Astrocyte (in vitro differentiated cells and primary cell): ENCODE data around the gene ENOX2. TPM values are rescaled to one million over a fixed set of nuclear protein-coding genes. Genes with fewer than 3 reads are reported as not detected.

Experiments
- DNase-seq: peaks from one replicate; pipeline ENCODE4 v3.0.0-alpha.2; 2010; ENCODE audit warnings: low read depth
- FAIRE-seq: peaks from 2 replicates; lab custom pipeline; 2011; peaks lifted over from hg19 to GRCh38; lab: Jason Lieb, UNC
- H2AFZ ChIP-seq: 2 replicates; pipeline ENCODE4 v1.6.0; 2012; ENCODE audit warnings: low read depth, low read length, inconsistent platforms
- H3K27ac ChIP-seq: 2 replicates; pipeline ENCODE4 v1.5.1; 2011; ENCODE audit warnings: low read depth, low read length, inconsistent platforms
- H3K27me3 ChIP-seq: 2 replicates; pipeline ENCODE4 v1.6.0; 2011; ENCODE audit warnings: low read length, inconsistent platforms; ENCODE audit not compliant: insufficient read depth
- H3K36me3 ChIP-seq: 2 replicates; pipeline ENCODE4 v1.5.1; 2011; ENCODE audit warnings: low read length, inconsistent platforms; ENCODE audit not compliant: insufficient read depth
- H3K4me1 ChIP-seq: 2 replicates; pipeline ENCODE4 v1.5.1; 2011; ENCODE audit warnings: low read length, inconsistent platforms; ENCODE audit not compliant: insufficient read depth
- H3K4me2 ChIP-seq: 2 replicates; pipeline ENCODE4 v1.6.0; 2012; ENCODE audit warnings: low read length, inconsistent platforms
- H3K4me3 ChIP-seq: 2 replicates; pipeline ENCODE4 v1.5.1; 2011; ENCODE audit warnings: low read depth, mild to moderate bottlenecking, low read length, inconsistent platforms; ENCODE audit not compliant: insufficient read depth
- H3K79me2 ChIP-seq: 2 replicates; pipeline ENCODE4 v1.6.0; 2012; ENCODE audit warnings: mild to moderate bottlenecking, low read length, inconsistent platforms; ENCODE audit not compliant: insufficient read depth
- H3K9ac ChIP-seq: 2 replicates; pipeline ENCODE4 v1.6.0; 2012; ENCODE audit warnings: mild to moderate bottlenecking, low read length, inconsistent platforms
- H3K9me3 ChIP-seq: 2 replicates; pipeline ENCODE4 v1.5.1; 2012; ENCODE audit warnings: low read depth, mild to moderate bottlenecking, low read length, inconsistent platforms; ENCODE audit not compliant: insufficient read depth
- H4K20me1 ChIP-seq: 2 replicates; pipeline ENCODE4 v1.6.0; 2012; ENCODE audit warnings: low read length, inconsistent platforms; ENCODE audit not compliant: insufficient read depth
- H3K27ac Mint-ChIP-seq: one replicate; pipeline ENCODE4 v1.8.0; 2021; ENCODE audit warnings: mild to moderate bottlenecking, mixed read lengths; ENCODE audit not compliant: unreplicated experiment
- H3K27me3 Mint-ChIP-seq: one replicate; pipeline ENCODE4 v1.8.0; 2021; ENCODE audit warnings: low read depth, mixed read lengths; ENCODE audit not compliant: unreplicated experiment
- H3K36me3 Mint-ChIP-seq: one replicate; pipeline ENCODE4 v1.8.0; 2021; ENCODE audit warnings: low read depth, mixed read lengths; ENCODE audit not compliant: unreplicated experiment
- H3K4me1 Mint-ChIP-seq: one replicate; pipeline ENCODE4 v1.8.0; 2021; ENCODE audit warnings: low read depth, mixed read lengths; ENCODE audit not compliant: unreplicated experiment
- H3K4me3 Mint-ChIP-seq: one replicate; pipeline ENCODE4 v1.8.0; 2021; ENCODE audit warnings: mild to moderate bottlenecking, moderate library complexity, mixed read lengths; ENCODE audit not compliant: unreplicated experiment
- H3K9me3 Mint-ChIP-seq: one replicate; pipeline ENCODE4 v1.8.0; 2021; ENCODE audit warnings: mild to moderate bottlenecking, mixed read lengths; ENCODE audit not compliant: unreplicated experiment
- EZH2 ChIP-seq: IDR thresholded peaks from 2 replicates; pipeline ENCODE4 v1.6.1; 2012; ENCODE audit warnings: mild to moderate bottlenecking, low read length, inconsistent platforms; ENCODE audit not compliant: insufficient read depth
- total RNA-seq: library from RNA; stranded (reverse); gene quantifications from 2 replicates; pipeline ENCODE4 v1.2.1, GENCODE V29; 2021
- TF ChIP-seq, protein P1 (sequence below): IDR thresholded peaks from 2 replicates; pipeline ENCODE4 v1.5.1; 2011; ENCODE audit warnings: low read depth, mild to moderate bottlenecking, inconsistent platforms, low read length, moderate library complexity; ENCODE audit not compliant: insufficient read depth

ENOX2 gene
- total RNA-seq, 1 donor from 2014 or later = 9.4 TPM

DNA sequence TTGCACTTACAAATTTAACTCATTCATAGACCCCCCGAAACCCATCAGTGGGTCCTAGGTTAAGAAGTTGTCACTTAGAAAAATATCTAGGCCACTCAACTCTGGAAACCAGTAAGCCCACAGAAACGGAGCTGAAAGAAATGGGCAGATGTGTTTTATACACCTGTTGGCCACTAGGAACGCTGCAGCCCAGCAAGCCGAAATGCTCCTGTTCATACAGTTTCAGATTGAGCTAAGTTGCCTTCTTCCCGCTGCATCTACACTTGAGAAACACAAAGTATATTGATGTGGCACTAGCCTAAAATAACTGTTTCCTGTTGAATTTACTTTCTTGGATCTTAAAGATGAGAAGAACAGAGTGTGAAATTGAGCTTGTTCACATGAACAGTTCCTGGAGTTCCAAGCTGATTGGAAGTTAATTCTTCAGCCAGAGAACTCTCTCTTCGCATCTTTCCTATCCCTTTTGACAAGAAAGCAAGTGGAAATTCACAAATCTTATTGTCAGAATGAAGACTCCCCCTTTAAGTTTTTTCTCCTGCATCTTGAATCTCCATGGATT lies 327.1 kb downstream of the ENOX2 start:
- no peaks in the 10 kb centered on the region for H3K4me1 ChIP-seq
- FAIRE-seq (peak; percentile 95), DNase-seq (peak; percentile 6)
- no peaks in the 10 kb centered on the region for H3K79me2 ChIP-seq
- no peak for TF ChIP-seq EZH2
- TF ChIP-seq, protein P1, sequence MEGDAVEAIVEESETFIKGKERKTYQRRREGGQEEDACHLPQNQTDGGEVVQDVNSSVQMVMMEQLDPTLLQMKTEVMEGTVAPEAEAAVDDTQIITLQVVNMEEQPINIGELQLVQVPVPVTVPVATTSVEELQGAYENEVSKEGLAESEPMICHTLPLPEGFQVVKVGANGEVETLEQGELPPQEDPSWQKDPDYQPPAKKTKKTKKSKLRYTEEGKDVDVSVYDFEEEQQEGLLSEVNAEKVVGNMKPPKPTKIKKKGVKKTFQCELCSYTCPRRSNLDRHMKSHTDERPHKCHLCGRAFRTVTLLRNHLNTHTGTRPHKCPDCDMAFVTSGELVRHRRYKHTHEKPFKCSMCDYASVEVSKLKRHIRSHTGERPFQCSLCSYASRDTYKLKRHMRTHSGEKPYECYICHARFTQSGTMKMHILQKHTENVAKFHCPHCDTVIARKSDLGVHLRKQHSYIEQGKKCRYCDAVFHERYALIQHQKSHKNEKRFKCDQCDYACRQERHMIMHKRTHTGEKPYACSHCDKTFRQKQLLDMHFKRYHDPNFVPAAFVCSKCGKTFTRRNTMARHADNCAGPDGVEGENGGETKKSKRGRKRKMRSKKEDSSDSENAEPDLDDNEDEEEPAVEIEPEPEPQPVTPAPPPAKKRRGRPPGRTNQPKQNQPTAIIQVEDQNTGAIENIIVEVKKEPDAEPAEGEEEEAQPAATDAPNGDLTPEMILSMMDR = peak; percentile 68
- no peaks in the 10 kb centered on the region for H3K36me3 ChIP-seq
- Mint-ChIP-seq H3K27ac (no peak overlapping the region), H3K4me1 (no peaks in the 10 kb centered on the region), H3K4me3 (no peak overlapping the region), H3K9me3 (no peaks in the 10 kb centered on the region), H3K36me3 (no peaks in the 10 kb centered on the region), H3K27me3 (no peaks in the 10 kb centered on the region)
- no peaks in the 10 kb centered on the region for H4K20me1 ChIP-seq
- H3K4me2 ChIP-seq = no peak overlapping the region
- H3K4me3 ChIP-seq = no peak overlapping the region
- no peaks in the 10 kb centered on the region for H3K9me3 ChIP-seq
- H3K9ac ChIP-seq = no peak overlapping the region
- H3K27ac ChIP-seq = no peak overlapping the region
- no peaks in the 10 kb centered on the region for H3K27me3 ChIP-seq
- H2AFZ ChIP-seq = peak overlapping the region; percentile 52

Other genes starting within 250 kb of the ENOX2 start
- gene ARHGAP36, start 155.1 kb upstream of the ENOX2 start, total RNA-seq = not detected in 2 replicates